ENCODE results near the gene ABR.

The ABR gene

DNA sequence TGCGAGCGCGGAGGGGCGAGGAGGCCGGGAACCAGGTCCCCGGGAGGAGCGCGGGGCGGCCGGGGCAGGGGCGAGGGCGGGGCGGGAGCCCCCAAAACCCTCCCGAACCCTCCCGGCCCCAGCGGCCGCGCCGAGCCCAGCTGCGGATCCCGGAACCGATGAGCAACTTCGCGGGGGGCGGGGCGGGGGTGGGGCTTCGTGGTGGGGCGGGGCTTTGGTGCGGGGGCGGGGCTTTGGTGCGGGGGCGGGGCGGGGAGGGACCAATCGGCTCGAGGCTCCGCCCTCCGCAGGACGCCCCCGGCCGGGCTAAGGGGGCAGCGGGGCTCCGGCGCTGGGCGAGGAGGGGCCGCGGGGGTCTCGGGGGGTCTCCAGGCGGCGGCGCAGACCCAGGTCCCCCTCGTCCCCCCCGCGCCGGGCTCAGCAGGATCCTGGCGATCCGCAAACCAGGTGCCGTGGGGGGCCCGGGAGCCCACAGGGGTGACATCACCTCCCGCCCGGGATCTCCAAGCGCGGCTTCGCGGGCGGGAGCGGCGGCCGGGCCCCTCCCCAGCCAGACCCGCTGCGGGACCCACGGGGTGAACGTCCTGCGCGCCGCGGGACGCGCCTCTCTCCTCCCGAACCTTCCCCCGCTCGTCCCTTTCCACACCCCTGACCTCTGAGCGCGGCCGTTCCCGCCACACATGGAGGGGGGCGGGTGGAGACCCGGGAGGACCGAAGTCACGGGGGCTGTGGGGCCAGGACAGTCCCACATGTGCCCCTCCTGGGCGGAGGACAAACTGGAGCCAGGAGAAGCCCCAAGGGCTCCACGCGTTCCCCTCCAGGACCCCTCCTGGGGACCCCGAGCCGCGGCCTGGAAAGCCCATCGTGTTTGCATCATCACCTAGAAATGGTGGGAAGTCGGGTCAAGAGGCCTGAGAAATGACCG is at the start of gene ABR:
Gene ABR (minus strand): TSS at position 164 of the 925 bp plus-strand sequence. CDS start 254 bp downstream, outside the sequence.
- DNase-seq (ENCODE audit: low read depth in 2 of 2), result peak; percentile 30 to 41

DNA sequence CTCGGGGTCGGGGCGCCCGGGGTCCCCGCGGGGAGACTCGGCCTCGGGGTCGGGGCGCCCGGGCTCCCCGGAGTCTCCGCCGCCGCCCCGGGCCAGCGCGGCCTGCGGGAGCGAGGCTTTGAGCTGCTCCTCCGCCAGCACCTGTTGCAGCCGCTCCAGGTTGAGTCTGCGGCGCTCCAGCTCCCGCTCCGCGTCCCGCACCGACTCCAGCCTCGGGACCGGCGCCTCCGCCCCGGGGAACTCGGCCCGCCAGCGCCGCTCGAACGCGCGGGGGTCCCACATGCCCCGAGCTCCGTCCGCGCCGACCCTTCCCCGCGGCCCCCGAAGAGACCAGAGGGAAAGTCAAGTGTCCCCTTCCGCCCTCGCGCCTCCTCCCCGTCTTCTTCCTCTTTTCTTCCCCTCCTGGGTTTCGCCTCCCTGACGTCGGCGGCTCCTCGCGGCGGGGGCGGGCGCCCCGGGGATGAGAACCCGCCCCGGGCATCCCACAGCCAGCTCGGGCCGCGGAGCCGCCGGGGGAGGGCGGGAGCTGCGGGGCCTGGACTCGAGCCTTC is 49.6 kb upstream of the ABR start:
- DNase-seq (ENCODE audit: low read depth in 2 of 2), result no peak

DNA sequence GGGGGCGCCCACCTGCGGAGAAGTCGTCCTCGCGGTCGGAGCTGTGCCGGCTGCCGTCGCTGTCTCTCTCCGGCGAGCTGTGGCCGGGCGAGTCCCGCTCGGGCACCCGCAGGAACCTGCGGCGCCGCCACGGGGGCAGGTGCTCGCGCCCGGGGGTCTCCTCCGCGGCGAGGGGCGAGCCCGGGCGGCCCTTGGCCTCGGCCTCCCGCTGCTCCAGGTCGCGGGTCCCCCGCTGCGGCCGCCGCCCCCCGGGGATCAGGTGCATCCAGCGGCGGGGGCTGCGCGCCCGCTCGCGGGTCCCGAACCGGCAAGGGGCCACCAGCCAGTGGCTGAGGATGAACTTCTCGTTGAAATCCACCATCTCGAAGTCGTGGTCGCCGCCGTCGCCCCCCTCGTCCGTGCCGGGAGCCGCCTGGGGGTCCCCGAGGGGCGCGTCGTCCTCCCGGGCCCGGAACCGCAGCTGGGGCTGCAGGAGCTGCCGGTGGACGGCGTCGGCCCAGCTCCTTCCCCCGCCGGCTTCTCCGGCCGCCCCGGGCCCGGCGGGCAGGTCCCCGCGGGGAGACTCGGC is 49.1 kb upstream of the ABR start:
- no peak for DNase-seq (ENCODE audit: low read depth in 2 of 2)

DNA sequence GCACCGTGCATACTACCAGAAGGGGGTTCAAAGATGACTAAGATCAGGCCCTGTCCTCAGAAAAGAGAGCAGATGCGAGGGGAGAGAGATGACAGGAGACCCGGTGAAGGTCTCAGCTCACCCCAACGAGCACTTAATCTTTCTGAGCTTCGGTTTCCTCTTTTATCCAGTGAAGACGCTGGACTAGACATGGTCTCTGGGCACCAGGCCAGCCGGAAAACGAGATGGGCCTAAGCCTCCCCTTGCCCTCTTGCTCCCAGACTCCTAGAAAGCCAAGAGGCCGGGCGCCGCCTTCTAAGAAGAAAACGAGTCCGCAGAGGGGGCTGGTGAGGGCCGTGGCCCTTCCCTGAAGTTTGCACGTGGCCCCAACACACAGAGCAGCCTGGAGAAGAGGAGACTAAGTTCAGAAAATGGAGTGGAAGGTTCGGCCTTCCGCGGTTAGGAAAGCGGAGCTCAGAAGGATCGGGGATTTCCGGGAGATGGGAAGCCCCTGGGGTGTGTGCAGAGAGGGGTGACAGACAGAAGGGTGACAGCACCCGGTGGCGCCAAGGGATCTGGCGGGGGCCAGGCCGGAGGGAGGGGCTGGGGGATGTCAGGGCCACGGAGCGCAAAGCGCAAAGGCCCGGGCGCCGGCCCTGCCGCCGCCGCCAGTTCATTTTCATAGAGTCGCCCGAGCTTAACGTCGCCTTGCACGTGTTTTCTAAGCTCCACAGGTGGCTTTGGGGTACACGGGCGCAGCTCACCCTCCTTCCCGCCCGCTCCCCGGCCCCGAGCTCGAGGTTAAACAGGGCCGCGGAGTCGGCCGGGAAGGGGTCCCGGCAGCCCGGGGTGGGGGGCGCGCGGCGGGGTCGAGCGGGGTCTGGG is 48.4 kb upstream of the ABR start:
- no peak for DNase-seq (ENCODE audit: low read depth in 2 of 2)

DNA sequence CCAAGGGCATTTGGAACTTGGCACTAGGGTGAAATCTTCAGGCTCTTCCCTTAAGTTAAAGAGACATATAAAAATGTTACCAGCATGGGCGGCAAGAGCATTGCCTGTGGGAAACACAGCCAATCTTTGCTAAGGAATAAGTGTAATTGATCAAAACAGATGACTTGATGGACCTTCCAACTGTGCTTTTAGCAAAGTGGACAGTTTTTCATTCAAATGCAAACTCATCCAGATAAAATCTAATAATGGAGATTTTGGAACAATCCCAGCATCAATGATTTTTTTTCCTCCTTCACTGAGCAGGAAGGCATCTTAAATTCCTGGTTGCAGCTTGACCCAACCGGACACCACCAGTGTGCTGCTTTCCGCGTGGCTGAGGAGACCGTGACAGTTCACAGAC is 47.6 kb upstream of the ABR start:
- DNase-seq (ENCODE audit: low read depth in 2 of 2), result no peak

DNA sequence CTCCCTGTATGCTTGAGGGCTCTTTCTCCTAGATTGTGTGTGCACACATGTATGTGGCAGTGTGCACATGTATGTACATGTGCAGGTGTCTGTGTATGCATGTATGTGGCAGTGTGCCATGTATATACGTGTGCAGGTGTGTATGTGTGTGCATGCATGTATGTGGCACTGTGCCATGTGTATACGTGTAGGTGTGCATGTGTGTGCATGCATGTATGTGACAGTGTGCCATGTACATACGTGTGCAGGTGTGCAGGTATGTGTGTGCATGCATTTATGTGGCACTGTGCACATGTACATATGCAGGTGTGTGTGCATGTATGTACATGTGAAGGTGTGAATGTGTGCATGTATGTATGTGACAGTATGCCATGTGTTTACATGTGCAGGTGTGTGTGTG is 46.5 kb upstream of the ABR start:
- no peak for DNase-seq (ENCODE audit: low read depth in 2 of 2)

DNA sequence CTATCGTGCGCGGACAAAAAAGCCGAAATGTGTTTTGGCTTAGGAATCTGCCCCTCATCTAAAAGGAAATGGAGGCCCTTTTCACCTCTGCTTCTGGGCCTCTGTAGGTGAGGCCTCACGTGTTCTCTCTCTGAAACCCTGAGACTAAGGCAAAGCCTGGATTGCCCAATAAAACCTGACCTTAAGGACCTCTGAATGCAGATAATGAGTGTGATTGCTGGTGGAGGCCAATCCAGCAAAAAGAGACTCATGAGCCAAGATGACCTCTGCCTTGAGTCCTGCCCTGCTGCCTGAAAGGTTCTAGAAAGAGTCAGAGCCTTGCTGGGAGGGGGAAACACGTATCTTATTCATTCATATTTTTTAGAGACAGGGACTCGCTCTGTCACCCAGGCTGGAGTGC is 44.5 kb upstream of the ABR start:
- DNase-seq (ENCODE audit: low read depth in 2 of 2), result no peak

DNA sequence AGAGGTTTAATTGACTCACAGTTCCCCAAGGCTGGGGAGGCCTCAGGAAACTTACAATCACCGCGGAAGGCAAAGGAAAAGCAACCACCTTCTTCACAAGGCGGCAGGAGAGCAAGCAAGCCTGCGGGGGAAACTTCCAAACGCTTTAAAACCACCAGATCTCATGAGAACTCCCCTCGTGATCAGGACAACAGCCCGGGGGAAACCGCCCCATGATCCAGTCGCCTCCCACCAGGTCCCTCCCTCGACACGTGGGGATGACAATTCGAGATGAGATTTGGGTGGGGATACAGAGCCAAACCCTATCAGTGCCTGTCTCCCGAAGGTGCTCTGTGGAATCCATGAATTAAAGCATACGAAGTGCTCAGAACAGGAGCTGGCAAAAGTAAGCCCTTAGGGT is 43.9 kb upstream of the ABR start:
- no peak for DNase-seq (ENCODE audit: low read depth in 2 of 2)

DNA sequence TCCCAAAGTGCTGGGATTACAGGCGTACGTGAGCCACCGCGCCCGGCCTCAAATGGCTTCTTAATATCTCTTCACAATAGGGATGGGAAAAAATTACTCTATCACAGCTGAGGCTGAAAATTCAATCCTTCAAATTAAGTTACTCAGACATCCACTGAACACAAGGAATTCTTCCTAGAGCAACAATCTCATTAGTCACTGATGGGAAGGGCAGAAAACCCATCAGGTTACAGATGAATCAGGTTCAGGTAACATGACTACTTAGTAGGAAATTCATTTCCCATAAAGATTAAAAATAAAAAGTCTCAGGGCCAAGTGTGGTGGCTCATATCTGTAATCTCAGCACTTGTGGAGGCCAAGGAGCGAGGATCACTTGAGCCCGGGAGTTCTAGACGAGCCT is 42.5 kb upstream of the ABR start:
- no peak for DNase-seq (ENCODE audit: low read depth in 2 of 2)

DNA sequence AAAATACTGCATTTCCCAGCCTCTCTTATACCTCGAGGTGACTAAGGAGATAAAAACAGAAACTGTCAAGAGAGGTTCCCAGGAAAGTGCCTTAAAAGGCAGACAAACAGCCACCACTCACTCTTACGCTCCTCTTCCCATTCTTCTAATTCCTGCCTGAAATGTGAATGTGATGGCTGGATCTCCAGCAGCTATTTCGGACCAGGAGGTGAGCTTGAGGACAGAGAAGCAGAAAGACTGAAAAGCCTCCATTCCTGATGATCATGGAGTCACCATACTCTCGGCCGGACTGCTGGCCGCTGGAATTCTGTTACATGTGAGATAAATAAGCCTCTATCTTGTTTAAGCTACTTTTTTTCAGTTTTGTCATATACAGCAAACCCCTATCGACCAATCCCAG is 41.4 kb upstream of the ABR start:
- no peak for DNase-seq (ENCODE audit: low read depth in 2 of 2)

DNA sequence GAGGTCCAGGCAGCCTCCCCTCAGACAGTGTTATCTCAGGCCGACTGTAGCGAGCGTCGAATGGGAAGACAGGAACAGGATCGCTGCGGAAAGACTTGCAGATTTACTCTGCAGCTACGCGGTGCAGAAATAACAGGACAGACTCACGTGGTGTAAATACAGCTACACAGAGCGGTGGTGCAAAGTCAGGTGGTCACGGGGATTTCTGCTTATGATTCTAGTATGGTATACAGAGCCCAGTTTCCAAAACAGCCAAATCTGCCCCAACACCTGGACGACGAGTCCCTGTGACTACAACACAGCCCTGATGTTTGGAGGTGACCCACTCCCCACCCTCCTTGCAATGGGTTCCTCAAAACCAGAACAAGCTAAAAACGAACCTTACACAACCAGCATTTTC is 40.6 kb upstream of the ABR start:
- DNase-seq (ENCODE audit: low read depth in 2 of 2), result no peak

DNA sequence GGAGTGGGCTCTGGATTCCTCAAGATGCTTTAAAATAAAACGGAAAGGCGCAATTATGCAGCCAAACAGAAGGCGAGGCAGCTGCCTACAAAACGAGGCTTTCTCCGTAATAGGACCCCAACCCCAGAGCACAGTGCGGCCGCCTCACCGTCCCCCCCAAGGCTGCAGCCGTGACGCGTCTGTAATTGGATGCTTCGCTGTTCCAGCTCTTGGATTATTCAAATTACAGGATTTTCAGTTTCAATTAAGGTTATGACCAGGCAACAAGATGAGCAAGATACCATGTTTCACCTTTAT is 37.3 kb upstream of the ABR start:
- DNase-seq (ENCODE audit: low read depth in 2 of 2), result no peak

DNA sequence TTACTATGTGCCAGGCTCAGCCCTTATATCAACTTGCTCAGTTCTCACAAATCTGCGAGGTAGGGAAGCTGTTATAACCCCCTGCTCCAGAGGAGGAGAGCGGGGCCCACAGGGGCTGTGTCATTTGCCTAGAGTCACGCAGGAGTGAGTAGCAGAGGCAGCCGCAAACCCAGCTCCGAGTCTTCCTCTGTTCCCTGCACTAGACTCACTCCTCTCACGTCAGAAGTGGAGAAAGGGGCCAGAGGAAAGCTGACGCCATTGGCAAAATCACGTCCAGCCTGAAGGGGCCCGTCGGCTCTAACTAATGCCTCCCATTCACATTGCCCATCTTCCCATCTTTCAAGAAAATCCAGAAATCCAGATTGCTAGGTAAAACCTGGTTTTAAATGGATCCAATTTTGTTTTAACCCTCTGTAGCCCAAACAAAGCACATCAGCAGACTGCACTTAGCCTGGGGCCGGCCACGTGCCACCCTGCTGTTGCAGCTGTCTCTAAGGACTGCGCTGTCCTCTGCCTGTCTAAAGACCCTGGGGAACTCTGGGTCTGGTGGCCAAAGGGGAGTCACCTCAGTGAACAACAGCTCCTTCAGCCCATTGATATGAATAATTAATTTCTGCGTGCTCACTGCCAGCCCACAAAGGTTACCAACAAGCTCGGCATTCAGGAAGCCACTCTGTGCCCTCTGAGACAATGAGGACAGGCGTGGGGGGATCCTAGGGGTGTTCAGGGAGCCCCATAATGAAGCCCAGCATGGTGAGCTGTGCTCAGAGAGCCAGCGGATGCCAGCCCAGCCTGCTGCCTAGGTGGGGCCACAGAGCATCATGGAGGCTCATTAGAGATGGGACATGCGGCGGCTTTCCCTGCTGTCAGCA is 36.7 kb upstream of the ABR start:
- no peak for DNase-seq (ENCODE audit: low read depth in 2 of 2)

DNA sequence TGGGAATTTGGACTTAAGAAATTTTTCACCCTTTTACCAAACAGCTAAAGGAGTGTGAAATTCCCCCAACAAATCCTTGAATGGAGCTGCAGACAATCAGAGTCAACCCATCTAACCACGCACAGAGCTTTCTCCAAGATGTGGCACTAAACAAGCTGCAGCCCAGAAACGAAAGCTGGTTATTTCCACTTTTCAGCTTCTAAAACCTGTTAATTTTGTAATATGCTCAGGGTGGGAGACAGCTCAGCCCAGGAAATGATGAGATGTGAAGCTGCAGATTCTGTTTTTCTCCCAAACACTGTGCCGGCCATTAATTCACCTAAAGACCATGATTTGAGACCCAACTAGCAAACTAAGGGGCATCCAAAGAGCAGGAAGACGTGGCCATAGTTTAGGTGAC is 33.2 kb upstream of the ABR start:
- no peak for DNase-seq (ENCODE audit: low read depth in 2 of 2)

DNA sequence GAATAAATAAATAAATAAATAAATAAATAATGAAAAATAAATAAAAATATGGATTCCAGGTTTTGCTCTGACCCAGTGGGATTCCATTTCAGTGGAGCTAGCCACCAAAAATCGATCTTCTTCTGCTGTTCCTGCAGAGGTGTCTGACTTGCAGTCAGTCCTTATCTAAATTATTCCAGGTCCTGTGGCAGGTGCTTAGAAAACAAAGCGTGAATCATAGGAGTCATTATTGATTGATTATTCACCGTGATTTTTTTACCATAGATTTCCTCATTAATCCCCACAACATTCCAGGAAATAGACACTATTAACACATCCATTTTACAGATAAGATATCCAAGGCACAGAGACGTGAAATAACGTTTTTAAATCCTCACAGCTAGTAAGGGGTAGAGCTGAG is 31.5 kb upstream of the ABR start:
- no peak for DNase-seq (ENCODE audit: low read depth in 2 of 2)

DNA sequence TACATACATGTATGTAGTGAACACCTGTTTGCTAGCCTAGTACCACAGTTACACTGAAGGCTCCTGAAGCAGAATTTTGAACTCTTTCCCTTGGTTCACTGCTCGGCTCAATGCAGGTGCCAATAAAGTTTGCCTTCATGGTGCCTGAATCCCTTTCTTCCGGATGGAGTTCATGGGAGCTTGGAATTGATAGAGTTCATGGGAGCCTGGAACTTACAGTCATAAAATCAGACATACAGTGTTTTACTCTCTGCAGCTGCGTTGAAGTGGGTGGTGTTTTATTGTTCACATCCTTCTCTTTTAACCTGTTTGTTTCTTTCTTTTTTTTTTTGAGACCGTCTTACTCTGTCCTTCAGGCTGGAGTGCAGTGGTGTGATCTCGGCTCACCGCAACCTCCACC is 29.2 kb upstream of the ABR start:
- no peak for DNase-seq (ENCODE audit: low read depth in 2 of 2)

DNA sequence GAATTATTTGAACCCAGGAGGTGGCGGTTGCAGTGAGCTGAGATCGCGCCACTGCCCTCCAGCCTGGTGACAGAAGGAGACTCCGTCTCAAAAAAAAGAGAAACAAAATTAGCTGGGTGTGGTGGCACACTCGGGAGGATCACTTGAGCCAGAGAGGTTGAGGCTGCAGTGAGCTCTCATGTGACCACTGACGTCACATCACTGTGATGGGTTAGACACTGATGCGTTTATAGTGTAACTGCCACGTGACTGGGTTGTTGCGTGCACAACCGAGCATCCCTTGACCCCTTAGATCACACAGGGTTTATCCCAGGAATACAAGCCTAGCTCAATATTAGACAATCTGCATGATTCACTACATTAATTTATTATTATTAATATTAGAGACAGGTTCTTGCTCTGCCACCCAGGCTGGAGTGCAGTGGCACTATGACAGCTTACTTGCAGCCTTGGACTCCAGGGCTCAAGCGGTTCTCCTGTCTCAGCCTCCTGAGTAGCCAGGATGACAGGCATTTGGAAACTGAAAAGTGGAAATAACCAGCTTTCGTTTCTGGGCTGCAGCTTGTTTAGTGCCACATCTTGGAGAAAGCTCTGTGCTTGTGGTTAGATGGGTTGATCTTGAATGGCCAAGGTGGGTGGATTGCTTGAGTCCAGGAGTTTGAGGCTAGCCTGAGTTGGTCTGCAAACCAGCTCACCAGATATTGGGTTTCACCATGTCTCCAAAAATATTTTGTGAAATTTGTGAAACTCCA is 26.4 kb upstream of the ABR start:
- no peak for DNase-seq (ENCODE audit: low read depth in 2 of 2)

DNA sequence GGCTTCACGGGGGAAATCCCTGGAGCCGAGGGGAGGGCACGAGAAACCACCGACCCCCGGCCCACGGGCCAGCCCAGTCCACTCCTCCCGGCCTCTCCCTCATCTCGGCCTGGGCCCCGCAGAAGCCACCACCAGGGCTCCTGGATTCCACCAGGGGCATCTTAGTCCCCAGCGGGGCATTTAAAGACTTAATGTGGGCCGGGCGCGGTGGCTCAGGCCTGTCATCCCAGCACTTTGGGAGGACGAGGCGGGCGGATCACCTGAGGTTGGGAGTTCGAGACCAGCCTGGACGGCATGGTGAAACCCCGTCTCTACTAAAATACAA is 24.1 kb upstream of the ABR start:
- no peak for DNase-seq (ENCODE audit: low read depth in 2 of 2)

DNA sequence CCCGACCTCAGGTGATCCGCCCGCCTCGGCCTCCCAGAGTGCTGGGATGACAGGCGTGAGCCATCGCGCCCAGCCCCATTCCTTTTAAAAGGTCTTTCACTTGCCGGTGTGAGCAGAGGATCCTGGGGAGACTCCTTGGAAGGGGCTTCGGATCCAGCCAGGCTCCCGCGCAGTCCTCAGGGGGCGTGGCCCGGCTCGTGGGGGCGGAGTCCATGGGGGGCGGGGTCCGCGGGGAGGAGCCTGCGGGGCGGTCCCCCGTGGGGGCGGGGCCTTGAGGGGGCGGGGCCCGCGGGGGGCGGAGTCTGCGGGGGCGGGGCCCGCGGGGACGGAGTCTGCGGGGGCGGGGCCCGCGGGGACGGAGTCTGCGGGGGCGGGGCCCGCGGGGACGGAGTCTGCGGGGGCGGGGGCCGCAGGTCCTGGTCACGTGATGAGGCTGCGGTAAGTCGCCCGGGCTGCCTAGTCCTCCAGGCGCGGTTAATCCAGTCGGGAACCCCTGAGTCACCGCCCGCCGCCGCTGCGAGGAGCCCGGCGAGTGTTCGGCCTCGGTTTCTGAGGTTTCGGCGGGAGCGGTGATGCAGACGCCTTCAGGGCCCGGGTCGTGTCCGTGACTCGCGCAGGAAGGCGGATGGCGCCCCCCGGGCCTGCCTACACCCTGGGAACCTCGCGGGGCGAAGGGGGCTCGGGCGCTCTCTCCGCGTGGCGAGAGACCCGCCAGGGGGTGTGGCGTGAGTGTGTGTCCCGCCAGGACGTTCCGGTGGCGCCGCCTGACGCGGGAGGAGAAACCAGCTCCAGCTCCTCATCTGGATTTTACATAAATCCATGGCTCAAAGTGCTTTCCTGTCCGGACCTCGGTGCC is 23.6 kb upstream of the ABR start:
- peak; percentile 37 to 53 for DNase-seq (ENCODE audit: low read depth in 2 of 2)

DNA sequence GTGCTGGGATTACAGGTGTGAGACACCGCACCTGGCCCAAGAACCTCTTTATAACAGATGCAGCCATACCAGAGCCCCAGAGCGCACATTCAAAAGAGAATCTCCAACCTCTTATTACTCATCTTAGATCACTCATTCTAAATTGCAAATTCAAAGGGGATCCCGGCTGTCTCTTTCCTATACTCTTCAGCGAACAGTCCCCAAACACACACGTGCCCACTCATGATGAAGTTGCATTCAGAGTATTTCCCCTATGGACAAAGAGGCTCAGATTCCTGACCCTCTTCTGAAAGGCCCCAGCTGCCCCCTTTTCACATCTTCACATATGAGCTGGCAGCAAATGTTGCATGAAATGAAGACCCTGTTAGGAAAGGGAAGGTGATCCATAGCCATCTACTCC is 22.5 kb upstream of the ABR start:
- no peak for DNase-seq (ENCODE audit: low read depth in 2 of 2)
